ENCODE measurements around the gene ZRANB1.

ZRANB1 gene

GRCh38 chr10:124994573-124995473, 52.9 kb downstream of the ZRANB1 start:
- TF ChIP-seq ZFX (IDR thresholded peaks at IDR 0.05) (no peak), CTCF (conservative IDR thresholded peaks at IDR 0.05) (no peak)
- H3K27ac ChIP-seq, result no peak overlapping the region

- TF ChIP-seq CTCF (conservative IDR thresholded peaks at IDR 0.05) (no peak), ZFX (IDR thresholded peaks at IDR 0.05) (no peak)
- no peak overlapping the region for H3K27ac ChIP-seq
These were observed 53.7 kb downstream of the ZRANB1 start for GRCh38 chr10:124995605-124996004.

- H3K27ac ChIP-seq, result no peak overlapping the region
- no peak for TF ChIP-seq CTCF (conservative IDR thresholded peaks at IDR 0.05)
- no peak for TF ChIP-seq ZFX (IDR thresholded peaks at IDR 0.05)
These were observed 54.4 kb downstream of the ZRANB1 start for GRCh38 chr10:124996127-124996853.

GRCh38 chr10:124996854-124997215, 54.9 kb downstream of the ZRANB1 start:
- H3K27ac ChIP-seq, result no peak overlapping the region
- TF ChIP-seq ZFX (IDR thresholded peaks at IDR 0.05), result no peak
- no peak for TF ChIP-seq CTCF (conservative IDR thresholded peaks at IDR 0.05)

- TF ChIP-seq ZFX (IDR thresholded peaks at IDR 0.05) (no peak), CTCF (conservative IDR thresholded peaks at IDR 0.05) (no peak)
- H3K27ac ChIP-seq, result no peak overlapping the region
These were observed 55.4 kb downstream of the ZRANB1 start for GRCh38 chr10:124997306-124997705.

- H3K27ac ChIP-seq, result no peak overlapping the region
- TF ChIP-seq ZFX (IDR thresholded peaks at IDR 0.05) (no peak), CTCF (conservative IDR thresholded peaks at IDR 0.05) (no peak)
These were observed 56.1 kb downstream of the ZRANB1 start for GRCh38 chr10:124997771-124998623.

Measured in C4-2B (cell line).